ENCODE results near the gene PSME3. TPM values are rescaled to one million over a fixed set of nuclear protein-coding genes. Genes with fewer than 3 reads are reported as not detected.

Gene PSME3
- total and polyA plus RNA-seq, 2 of the 13 experiments (the other 11 are each of a cell fraction or from before 2014, with no cell fraction given) = 66.3 to 135 TPM

- in situ Hi-C loops (cut with HindIII; ENCODE audit: extremely low pct_ligation_motif_present, low pct_unique_long_range_greater_than_20kb) = no loop called here
- H4K20me1 ChIP-seq (ENCODE audit: insufficient read depth, low read length) = no peaks in the 10 kb centered on the region
- H2AFZ ChIP-seq (ENCODE audit: low read length) = no peak overlapping the region
- POLR2A ChIA-PET = interaction anchor here (0.6 to 3.6 kb wide), 21 partner anchors 8 to 399 kb away, joined by 3 to 21 read pairs (median 5); partner anchors contain the start of genes BECN1, CNTD1, COA3 and PSME3
- peak overlapping the region in 1 of 3 experiments; percentile 49; a peak in 2 of 6 replicates for H3K4me3 ChIP-seq (replicated peaks in 1 of 3; ENCODE audit: insufficient read depth in 1 of 3, low read depth in 2 of 3, low read length in 3 of 3)
- H3K27ac ChIP-seq (ENCODE audit: extremely low read length, insufficient read depth, low read length) = peak overlapping the region; percentile 65
- CTCF ChIA-PET (ENCODE audit: low intra/inter-chr PET ratio, low total read pairs) = no interaction called here
- WGBS (ENCODE audit: low lambda C conversion rate) = under 1% methylated on average over 15 of the region's 15 CpGs
- no peaks in the 10 kb centered on the region for H3K27me3 ChIP-seq (ENCODE audit: control insufficient read depth in 1 of 2, insufficient read depth in 2 of 2, low read length in 2 of 2)
- H3K79me2 ChIP-seq (ENCODE audit: insufficient read depth, low read length) = no peaks in the 10 kb centered on the region
- DNase-seq (ENCODE audit: low spot score) = peak; percentile 72
- FAIRE-seq = peak; percentile 60
- intact Hi-C loops (cut with micrococcal nuclease; ENCODE audit: unreplicated experiment) = loop anchor here (1.0 kb wide), 1 partner anchor 34 kb away; no protein-coding TSS in a partner anchor
- peaks cover 96% of the 10 kb centered on the region for H3K4me1 ChIP-seq (ENCODE audit: insufficient read depth, low read length)
- no TSS peak for BruUV-seq (replicated peaks)
- H3K9ac ChIP-seq (ENCODE audit: insufficient read depth, low read depth, low read length) = peak overlapping the region; percentile 50
- ATAC-seq = peak; percentile 78
- no peaks in the 10 kb centered on the region for H3K36me3 ChIP-seq (replicated peaks in 1 of 2; ENCODE audit: control insufficient read depth in 1 of 2, insufficient read depth in 2 of 2, low read length in 2 of 2)
- peak overlapping the region; percentile 64 for H3K4me2 ChIP-seq (ENCODE audit: low read depth, low read length)
- H3K9me3 ChIP-seq (ENCODE audit: low read length) = no peaks in the 10 kb centered on the region
- TF ChIP-seq ARHGAP35 (CRISPR knock-in tag; IDR thresholded peaks at IDR 0.05; ENCODE audit: borderline replicate concordance) (no peak), TBP (CRISPR knock-in tag; IDR thresholded peaks at IDR 0.05) (peak; percentile 69; the same call in 1 of the 2 replicates), HOMEZ (CRISPR knock-in tag; IDR thresholded peaks at IDR 0.05; ENCODE audit: low read depth) (peak; percentile 83), ZNF280D (CRISPR knock-in tag; IDR thresholded peaks at IDR 0.05) (peak; percentile 99), TCF7L2 (IDR thresholded peaks at IDR 0.05; ENCODE audit: low read depth, low read length) (no peak), SIN3B (IDR thresholded peaks at IDR 0.05; ENCODE audit: low read length) (no peak), POLR2AphosphoS2 (IDR thresholded peaks at IDR 0.05; ENCODE audit: low read depth, low read length) (no peak), MTA3 (CRISPR knock-in tag; IDR thresholded peaks at IDR 0.05) (no peak), JUNB (CRISPR knock-in tag; IDR thresholded peaks at IDR 0.05; ENCODE audit: borderline replicate concordance) (no peak; the same call in 1 of the 2 replicates), BHLHE40 (IDR thresholded peaks at IDR 0.05; ENCODE audit: low read length) (peak; percentile 69), NCOA1 (CRISPR knock-in tag; IDR thresholded peaks at IDR 0.05) (no peak), MED8 (CRISPR knock-in tag; IDR thresholded peaks at IDR 0.05; ENCODE audit: insufficient replicate concordance) (no peak), PAXIP1 (CRISPR knock-in tag; conservative IDR thresholded peaks at IDR 0.05) (peak; percentile 93), NFKBIZ (CRISPR knock-in tag; IDR thresholded peaks at IDR 0.05) (peak; percentile 52; the same call in 1 of the 2 replicates), MBD4 (IDR thresholded peaks at IDR 0.05; ENCODE audit: borderline replicate concordance, low read length) (no peak; the same call in 1 of the 2 replicates)
These were observed 53.3 kb downstream of the PSME3 start for GRCh38 chr17:42886283-42887176.

Data from HepG2 (cell line).